ENCODE results near the gene WDR93.

WDR93 gene

GRCh38 chr15:89693091-89693490 lies 2.5 kb downstream of the WDR93 start:
- no peak for DNase-seq

- no peak for DNase-seq
Observed at GRCh38 chr15:89693696-89694095, 3.1 kb downstream of the WDR93 start.

GRCh38 chr15:89695198-89695597 lies 4.6 kb downstream of the WDR93 start:
- no peak for DNase-seq

- DNase-seq = no peak
Observed at GRCh38 chr15:89704411-89704810, 13.8 kb downstream of the WDR93 start.

GRCh38 chr15:89707577-89707976 lies 17.0 kb downstream of the WDR93 start:
- DNase-seq = no peak

GRCh38 chr15:89714775-89715174 lies 24.2 kb downstream of the WDR93 start:
- DNase-seq = no peak

- no peak for DNase-seq
Observed at GRCh38 chr15:89723031-89723430, 32.4 kb downstream of the WDR93 start.

- no peak for DNase-seq
Observed at GRCh38 chr15:89724621-89725020, 34.0 kb downstream of the WDR93 start.

GRCh38 chr15:89725064-89725463 lies 34.5 kb downstream of the WDR93 start:
- DNase-seq = no peak

- peak; percentile 23 for DNase-seq
Observed at GRCh38 chr15:89728254-89728653, 37.6 kb downstream of the WDR93 start.

- no peak for DNase-seq
Observed at GRCh38 chr15:89731275-89731674, 40.7 kb downstream of the WDR93 start.

GRCh38 chr15:89732451-89733172 lies 42.0 kb downstream of the WDR93 start:
- DNase-seq = no peak

GRCh38 chr15:89735773-89736172 lies 45.2 kb downstream of the WDR93 start:
- no peak for DNase-seq

GRCh38 chr15:89740137-89740536 lies 49.5 kb downstream of the WDR93 start:
- peak; percentile 64 for DNase-seq

- DNase-seq = no peak
Observed at GRCh38 chr15:89743011-89743410, 52.4 kb downstream of the WDR93 start.

GRCh38 chr15:89743594-89743993 lies 53.0 kb downstream of the WDR93 start:
- no peak for DNase-seq

- no peak for DNase-seq
Observed at GRCh38 chr15:89745131-89745530, 54.5 kb downstream of the WDR93 start.

- DNase-seq = no peak
Observed at GRCh38 chr15:89745768-89746167, 55.2 kb downstream of the WDR93 start.

GRCh38 chr15:89746386-89746780 lies 55.8 kb downstream of the WDR93 start:
- DNase-seq = no peak

GRCh38 chr15:89747708-89748682 lies 57.4 kb downstream of the WDR93 start:
- DNase-seq = no peak

- no peak for DNase-seq
Observed at GRCh38 chr15:89749054-89749453, 58.4 kb downstream of the WDR93 start.

- DNase-seq = no peak
Observed at GRCh38 chr15:89749526-89749925, 58.9 kb downstream of the WDR93 start.

GRCh38 chr15:89749951-89750559 lies 59.4 kb downstream of the WDR93 start:
- DNase-seq = no peak
